ENCODE measurements around the gene NTRK3. TPM values are rescaled to one million over a fixed set of nuclear protein-coding genes. Genes with fewer than 3 reads are reported as not detected.
A peak's percentile ranks its signal among the peaks of the same experiment; 100 is the strongest.
"Not testable (repeated sequence)": the region's sequence is repeated elsewhere in the genome, so short reads cannot be mapped to it uniquely, and the experiment has no call there.

Gene NTRK3
- total RNA-seq, 1 donor from 2014 or later: 1.1 TPM

GRCh38 chr15:88038261-88038660, 218.3 kb downstream of the NTRK3 start:
- H3K36me3 Mint-ChIP-seq (ENCODE audit: low read depth): no peaks in the 10 kb centered on the region
- H3K4me3 Mint-ChIP-seq: no peak overlapping the region
- H3K27me3 Mint-ChIP-seq (ENCODE audit: low read depth): peaks cover 49% of the 10 kb centered on the region
- H3K4me1 Mint-ChIP-seq: peaks cover 8% of the 10 kb centered on the region
- TF ChIP-seq, protein P1, sequence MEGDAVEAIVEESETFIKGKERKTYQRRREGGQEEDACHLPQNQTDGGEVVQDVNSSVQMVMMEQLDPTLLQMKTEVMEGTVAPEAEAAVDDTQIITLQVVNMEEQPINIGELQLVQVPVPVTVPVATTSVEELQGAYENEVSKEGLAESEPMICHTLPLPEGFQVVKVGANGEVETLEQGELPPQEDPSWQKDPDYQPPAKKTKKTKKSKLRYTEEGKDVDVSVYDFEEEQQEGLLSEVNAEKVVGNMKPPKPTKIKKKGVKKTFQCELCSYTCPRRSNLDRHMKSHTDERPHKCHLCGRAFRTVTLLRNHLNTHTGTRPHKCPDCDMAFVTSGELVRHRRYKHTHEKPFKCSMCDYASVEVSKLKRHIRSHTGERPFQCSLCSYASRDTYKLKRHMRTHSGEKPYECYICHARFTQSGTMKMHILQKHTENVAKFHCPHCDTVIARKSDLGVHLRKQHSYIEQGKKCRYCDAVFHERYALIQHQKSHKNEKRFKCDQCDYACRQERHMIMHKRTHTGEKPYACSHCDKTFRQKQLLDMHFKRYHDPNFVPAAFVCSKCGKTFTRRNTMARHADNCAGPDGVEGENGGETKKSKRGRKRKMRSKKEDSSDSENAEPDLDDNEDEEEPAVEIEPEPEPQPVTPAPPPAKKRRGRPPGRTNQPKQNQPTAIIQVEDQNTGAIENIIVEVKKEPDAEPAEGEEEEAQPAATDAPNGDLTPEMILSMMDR (conservative IDR thresholded peaks at IDR 0.05): no peak
- no peak for DNase-seq (ENCODE audit: low read depth, low spot score)
- H3K27ac Mint-ChIP-seq (ENCODE audit: unreplicated experiment): no peak overlapping the region
- no peaks in the 10 kb centered on the region for H3K9me3 Mint-ChIP-seq

DNA sequence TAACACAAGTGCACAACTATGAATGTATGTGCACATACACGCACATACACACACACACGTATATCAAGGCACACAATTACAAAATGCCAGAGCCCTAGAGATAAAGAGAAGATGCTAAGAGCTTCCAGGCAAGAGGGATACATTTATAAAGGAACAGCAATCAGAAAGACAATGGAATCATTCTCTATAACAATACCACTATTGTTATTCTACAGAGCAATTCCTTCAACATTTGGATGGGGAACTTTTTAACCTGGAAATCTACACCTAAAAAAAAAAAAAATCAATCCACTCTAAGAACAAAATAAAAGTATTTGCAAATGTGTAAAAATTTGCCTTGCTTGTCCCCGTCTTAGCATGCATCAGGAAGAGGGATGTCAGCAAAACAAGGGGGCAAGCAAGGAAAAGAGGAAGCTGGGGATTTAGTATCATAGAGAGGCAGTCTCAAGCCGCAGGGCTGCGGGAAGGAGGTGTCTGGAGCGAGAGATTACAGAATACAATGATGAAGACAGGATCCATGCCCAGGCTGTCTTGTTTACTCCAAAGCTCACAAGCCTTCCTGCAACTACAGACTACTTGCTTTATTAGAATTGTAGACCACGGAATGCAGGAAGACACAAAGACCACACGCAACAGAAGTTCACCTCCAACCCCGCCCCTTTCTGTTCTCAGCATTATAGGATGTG, 220.2 kb downstream of the NTRK3 start:
- Mint-ChIP-seq H3K4me3 (no peak overlapping the region), H3K27me3 (ENCODE audit: low read depth) (peaks cover 43% of the 10 kb centered on the region), H3K4me1 (peaks cover 8% of the 10 kb centered on the region), H3K9me3 (no peaks in the 10 kb centered on the region), H3K36me3 (ENCODE audit: low read depth) (no peaks in the 10 kb centered on the region), H3K27ac (ENCODE audit: unreplicated experiment) (no peak overlapping the region)
- TF ChIP-seq, protein P1 (conservative IDR thresholded peaks at IDR 0.05): no peak
- no peak for DNase-seq (ENCODE audit: low read depth, low spot score)

GRCh38 chr15:88035381-88035780, 221.2 kb downstream of the NTRK3 start:
- no peaks in the 10 kb centered on the region for H3K36me3 Mint-ChIP-seq (ENCODE audit: low read depth)
- no peak overlapping the region for H3K27ac Mint-ChIP-seq (ENCODE audit: unreplicated experiment)
- peaks cover 8% of the 10 kb centered on the region for H3K4me1 Mint-ChIP-seq
- TF ChIP-seq, protein P1 (conservative IDR thresholded peaks at IDR 0.05): no peak
- H3K27me3 Mint-ChIP-seq (ENCODE audit: low read depth): peaks cover 39% of the 10 kb centered on the region
- no peak overlapping the region for H3K4me3 Mint-ChIP-seq
- no peaks in the 10 kb centered on the region for H3K9me3 Mint-ChIP-seq
- DNase-seq (ENCODE audit: low read depth, low spot score): no peak

DNA sequence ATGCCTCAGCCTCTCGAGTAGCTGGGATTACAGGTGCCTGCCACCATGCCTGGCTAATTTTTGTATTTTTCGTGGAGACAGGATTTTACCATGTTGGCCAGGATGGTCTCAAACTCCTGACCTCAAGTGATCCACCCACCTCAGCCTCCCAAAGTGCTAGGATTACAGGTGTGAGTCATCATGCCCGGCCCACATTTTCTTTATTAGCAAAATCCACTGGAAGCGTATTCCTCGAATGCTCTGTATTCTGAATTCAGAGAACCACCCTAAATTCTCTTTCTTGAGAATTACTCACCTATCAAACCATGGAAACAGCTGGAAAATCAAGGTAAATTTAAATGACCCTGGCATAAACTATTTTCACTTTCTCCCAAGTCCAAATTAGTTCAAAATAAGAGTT, 223.1 kb downstream of the NTRK3 start:
- not testable (repeated sequence) for H3K4me1 Mint-ChIP-seq; DNase-seq (ENCODE audit: low read depth, low spot score); H3K36me3 Mint-ChIP-seq (ENCODE audit: low read depth); H3K4me3 Mint-ChIP-seq; H3K27ac Mint-ChIP-seq (ENCODE audit: unreplicated experiment); H3K9me3 Mint-ChIP-seq
- peaks cover 35% of the 10 kb centered on the region for H3K27me3 Mint-ChIP-seq (ENCODE audit: low read depth)

- H3K27me3 Mint-ChIP-seq (ENCODE audit: low read depth): peaks cover 30% of the 10 kb centered on the region
- no peak for DNase-seq (ENCODE audit: low read depth, low spot score)
Observed at GRCh38 chr15:88032787-88033186, 223.8 kb downstream of the NTRK3 start.

DNA sequence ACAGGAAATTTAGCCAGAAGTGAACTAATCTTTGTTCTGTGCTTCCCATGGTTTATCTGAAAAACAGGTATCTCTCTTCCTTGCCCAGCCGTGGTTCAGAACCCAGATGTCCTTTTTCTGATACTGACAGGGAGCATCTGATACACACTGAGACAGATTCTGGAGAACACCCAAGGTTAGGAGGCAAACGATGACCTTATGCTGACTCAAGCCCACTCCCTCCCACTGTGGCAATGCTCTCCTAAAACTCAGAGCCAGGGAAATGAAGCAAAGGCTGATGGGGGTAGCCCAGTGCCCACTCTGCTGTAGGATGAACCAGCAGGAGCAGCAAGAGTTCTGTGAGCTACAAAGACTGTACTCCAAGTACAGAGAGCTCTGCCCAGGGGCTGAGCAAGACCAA, 225.1 kb downstream of the NTRK3 start:
- Mint-ChIP-seq H3K27ac (ENCODE audit: unreplicated experiment) (peak overlapping the region; percentile 75), H3K9me3 (peaks cover 4% of the 10 kb centered on the region)

More at GRCh38 chr15:88032787-88033186, 223.8 kb downstream of the NTRK3 start:
- no peak overlapping the region for H3K27ac Mint-ChIP-seq (ENCODE audit: unreplicated experiment)
- TF ChIP-seq, protein P1 (conservative IDR thresholded peaks at IDR 0.05): no peak
- H3K4me1 Mint-ChIP-seq: peaks cover 8% of the 10 kb centered on the region
- peaks cover 2% of the 10 kb centered on the region for H3K9me3 Mint-ChIP-seq
- H3K36me3 Mint-ChIP-seq (ENCODE audit: low read depth): no peaks in the 10 kb centered on the region
- no peak overlapping the region for H3K4me3 Mint-ChIP-seq

More for the DNA sequence above, 225.1 kb downstream of the NTRK3 start:
- Mint-ChIP-seq H3K4me1 (peaks cover 8% of the 10 kb centered on the region), H3K4me3 (no peak overlapping the region), H3K27me3 (ENCODE audit: low read depth) (peaks cover 22% of the 10 kb centered on the region), H3K36me3 (ENCODE audit: low read depth) (no peaks in the 10 kb centered on the region)
- TF ChIP-seq, protein P1 (conservative IDR thresholded peaks at IDR 0.05): no peak
- no peak for DNase-seq (ENCODE audit: low read depth, low spot score)
